Activated CD8-positive, alpha-beta T cell treated with anti-CD3 and anti-CD28 coated beads for 36 hours (primary cell): Measurements from ENCODE around the gene PPIH. TPM values are rescaled to one million over a fixed set of nuclear protein-coding genes. Genes with fewer than 3 reads are reported as not detected.

Experiments used
- ATAC-seq: fragments of 200-7000 bp; cut with Tn5 transposase; one replicate; pipeline ENCODE4 v1.10.0; 2021; ENCODE audit warnings: mild to moderate bottlenecking, moderate library complexity
- CTCF ChIA-PET: fragments of 350-600 bp; sonication (Branson Sonifier 250); formaldehyde crosslinking; loops from one replicate; lab custom pipeline; 2021; ENCODE audit warnings: antibody characterized with exemption; lab: Charles Lee
- POLR2A ChIA-PET: fragments of 350-600 bp; sonication (Branson Sonifier 250); formaldehyde crosslinking; loops from one replicate; lab custom pipeline; 2021; ENCODE audit warnings: antibody characterized with exemption; lab: Charles Lee
- DNase-seq: peaks from one replicate; pipeline ENCODE4 v3.0.0-alpha.2; 2020
- H3K27ac Mint-ChIP-seq: one replicate; pipeline ENCODE4 v1.8.0; 2021; ENCODE audit warnings: mild to moderate bottlenecking, mixed read lengths
- H3K27me3 Mint-ChIP-seq: one replicate; pipeline ENCODE4 v1.8.0; 2021; ENCODE audit warnings: mixed read lengths
- H3K36me3 Mint-ChIP-seq: one replicate; pipeline ENCODE4 v1.8.0; 2021; ENCODE audit warnings: low read depth, mixed read lengths
- H3K4me1 Mint-ChIP-seq: one replicate; pipeline ENCODE4 v1.8.0; 2021; ENCODE audit warnings: low read depth, mixed read lengths
- H3K4me3 Mint-ChIP-seq: one replicate; pipeline ENCODE4 v1.8.0; 2021; ENCODE audit warnings: mild to moderate bottlenecking, moderate library complexity, mixed read lengths
- H3K9me3 Mint-ChIP-seq: one replicate; pipeline ENCODE4 v1.8.0; 2021; ENCODE audit warnings: mixed read lengths
- intact Hi-C: fragments of 100-400 bp; cut with micrococcal nuclease; formaldehyde crosslinking; loops from one replicate; pipeline ENCODE4 v1.10.0; 2022
- total RNA-seq, 2 experiments: library from RNA; stranded (reverse); gene quantifications; one replicate each; pipeline ENCODE4 v1.2.3, GENCODE V29; 2021
- TF ChIP-seq, protein P1 (sequence below): fragments of 200-600 bp; IDR thresholded peaks from one replicate; pipeline ENCODE4 v1.8.0; 2022; ENCODE audit warnings: antibody characterized with exemption, mild to moderate bottlenecking

PPIH gene
- total RNA-seq, 2 experiments from 2014 or later, result 105 TPM

DNA sequence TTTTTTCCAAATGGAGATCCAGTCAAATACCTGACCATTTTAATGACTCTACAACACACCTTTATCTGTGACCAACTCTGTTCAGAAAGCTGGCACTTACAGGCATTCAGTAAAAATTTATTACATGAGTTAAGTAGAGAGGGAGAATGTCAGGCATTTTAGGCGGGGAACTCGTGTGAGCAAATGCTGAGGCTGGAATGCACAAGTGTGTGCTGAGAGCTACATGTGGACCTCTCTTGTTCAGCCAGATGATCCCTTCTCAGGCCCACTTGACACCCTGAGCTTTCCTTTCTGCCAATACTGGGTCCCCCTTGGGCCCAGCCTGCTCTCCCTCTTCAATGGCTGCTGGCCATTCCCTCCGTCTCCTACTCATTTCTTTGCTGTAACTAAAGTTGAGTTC is 11.7 kb downstream of the PPIH start:
- H3K36me3 Mint-ChIP-seq, result peaks cover 49% of the 10 kb centered on the region
- ATAC-seq (no peak), DNase-seq (no peak)
- ChIA-PET CTCF (interaction anchor here (1.4 kb wide), 1 partner anchor 326 kb away, joined by 3 read pairs; no protein-coding TSS in a partner anchor), POLR2A (interaction anchor here (1.4 to 8.9 kb wide), 3 partner anchors 9 to 21 kb away, joined by 3 to 61 read pairs (median 13); partner anchors contain the start of gene YBX1)
- H3K4me1 Mint-ChIP-seq, result no peaks in the 10 kb centered on the region
- intact Hi-C loops, result no loop called here
- TF ChIP-seq, protein P1, sequence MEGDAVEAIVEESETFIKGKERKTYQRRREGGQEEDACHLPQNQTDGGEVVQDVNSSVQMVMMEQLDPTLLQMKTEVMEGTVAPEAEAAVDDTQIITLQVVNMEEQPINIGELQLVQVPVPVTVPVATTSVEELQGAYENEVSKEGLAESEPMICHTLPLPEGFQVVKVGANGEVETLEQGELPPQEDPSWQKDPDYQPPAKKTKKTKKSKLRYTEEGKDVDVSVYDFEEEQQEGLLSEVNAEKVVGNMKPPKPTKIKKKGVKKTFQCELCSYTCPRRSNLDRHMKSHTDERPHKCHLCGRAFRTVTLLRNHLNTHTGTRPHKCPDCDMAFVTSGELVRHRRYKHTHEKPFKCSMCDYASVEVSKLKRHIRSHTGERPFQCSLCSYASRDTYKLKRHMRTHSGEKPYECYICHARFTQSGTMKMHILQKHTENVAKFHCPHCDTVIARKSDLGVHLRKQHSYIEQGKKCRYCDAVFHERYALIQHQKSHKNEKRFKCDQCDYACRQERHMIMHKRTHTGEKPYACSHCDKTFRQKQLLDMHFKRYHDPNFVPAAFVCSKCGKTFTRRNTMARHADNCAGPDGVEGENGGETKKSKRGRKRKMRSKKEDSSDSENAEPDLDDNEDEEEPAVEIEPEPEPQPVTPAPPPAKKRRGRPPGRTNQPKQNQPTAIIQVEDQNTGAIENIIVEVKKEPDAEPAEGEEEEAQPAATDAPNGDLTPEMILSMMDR, result no peak
- no peak overlapping the region for H3K27ac Mint-ChIP-seq
- no peaks in the 10 kb centered on the region for H3K9me3 Mint-ChIP-seq
- no peaks in the 10 kb centered on the region for H3K27me3 Mint-ChIP-seq
- H3K4me3 Mint-ChIP-seq, result no peak overlapping the region

DNA sequence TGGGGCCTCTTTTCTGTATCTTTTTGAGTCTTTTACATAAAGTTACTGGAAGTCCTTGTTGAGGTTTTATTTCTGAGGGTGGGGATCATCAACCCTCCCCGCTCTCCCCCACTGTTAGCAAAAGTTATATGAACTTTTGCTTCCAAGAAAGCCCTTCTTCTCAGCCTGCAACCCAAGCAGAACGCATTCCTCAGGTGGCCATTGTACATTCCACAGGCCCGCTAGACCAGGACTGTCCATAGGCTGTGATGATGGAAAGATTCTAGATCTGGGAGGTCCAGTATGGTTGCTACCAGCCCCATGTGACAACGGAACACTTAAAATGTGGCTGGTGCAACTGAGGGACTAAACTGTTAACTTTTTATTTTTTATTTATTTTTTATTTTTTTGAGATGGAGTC is 12.2 kb downstream of the PPIH start:
- no peak for ATAC-seq
- no peak for DNase-seq
- no peaks in the 10 kb centered on the region for H3K27me3 Mint-ChIP-seq
- POLR2A ChIA-PET, result interaction anchor here (0.6 to 8.9 kb wide), 4 partner anchors 9 to 523 kb away, joined by 3 to 61 read pairs (median 8); partner anchors contain the start of gene YBX1
- H3K4me1 Mint-ChIP-seq, result no peaks in the 10 kb centered on the region
- H3K36me3 Mint-ChIP-seq, result peaks cover 52% of the 10 kb centered on the region
- H3K9me3 Mint-ChIP-seq, result no peaks in the 10 kb centered on the region
- no peak overlapping the region for H3K4me3 Mint-ChIP-seq
- intact Hi-C loops, result no loop called here
- TF ChIP-seq, protein P1, result no peak
- H3K27ac Mint-ChIP-seq, result no peak overlapping the region
- CTCF ChIA-PET, result interaction anchor here (1.4 kb wide), 1 partner anchor 326 kb away, joined by 3 read pairs; no protein-coding TSS in a partner anchor

DNA sequence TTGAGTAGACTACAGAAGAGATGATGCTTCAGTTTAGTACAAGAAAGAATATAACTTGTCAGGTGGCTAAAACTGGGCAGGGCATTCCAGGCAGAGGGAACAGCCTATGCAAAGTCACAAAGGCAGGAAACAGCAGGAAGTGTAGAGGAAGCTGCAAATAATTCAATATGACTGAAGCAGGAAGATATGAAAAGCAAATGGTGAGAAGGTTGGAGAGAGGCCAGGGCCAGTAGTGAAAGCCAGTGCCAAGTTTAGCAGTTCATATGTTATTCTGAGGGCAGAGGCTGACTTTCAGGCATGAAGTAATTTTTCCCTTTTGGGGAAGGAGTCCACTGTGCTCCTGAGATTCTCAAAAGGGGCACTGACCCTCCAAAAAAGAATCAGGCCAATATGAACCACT is 16.0 kb downstream of the PPIH start:
- POLR2A ChIA-PET, result interaction anchor here (1.1 to 10.5 kb wide), 3 partner anchors 10 to 16 kb away, joined by 4 to 151 read pairs (median 61); partner anchors contain the start of gene YBX1
- Mint-ChIP-seq H3K27me3 (no peaks in the 10 kb centered on the region), H3K27ac (peak overlapping the region; percentile 2), H3K9me3 (no peaks in the 10 kb centered on the region), H3K36me3 (peaks cover 34% of the 10 kb centered on the region), H3K4me1 (no peaks in the 10 kb centered on the region), H3K4me3 (no peak overlapping the region)
- intact Hi-C loops, result no loop called here
- DNase-seq, result no peak
- CTCF ChIA-PET, result no interaction called here
- ATAC-seq, result no peak
- TF ChIP-seq, protein P1, result no peak

DNA sequence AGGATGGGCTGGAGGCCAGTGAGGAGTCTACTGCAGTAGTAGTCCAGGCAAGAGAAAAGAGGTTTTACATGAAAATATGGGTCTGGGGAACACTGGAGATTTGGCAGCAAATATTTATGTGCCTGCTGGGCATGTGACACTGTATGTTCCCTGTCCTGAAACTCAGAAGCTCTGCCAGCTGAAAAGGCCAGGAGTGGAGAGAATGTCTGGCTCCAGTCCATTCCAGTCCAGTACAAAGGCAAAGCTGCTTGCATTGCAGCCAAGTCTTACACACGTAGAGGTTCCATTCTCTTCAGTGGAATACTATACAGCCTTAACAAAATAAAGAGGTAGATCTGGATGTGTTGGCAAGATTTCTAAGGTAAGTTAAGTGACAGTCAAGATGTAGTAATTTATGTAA is 16.5 kb downstream of the PPIH start:
- ChIA-PET CTCF (no interaction called here), POLR2A (interaction anchor here (1.1 to 10.5 kb wide), 3 partner anchors 9 to 17 kb away, joined by 4 to 151 read pairs (median 61); partner anchors contain the start of gene YBX1)
- Mint-ChIP-seq H3K27me3 (no peaks in the 10 kb centered on the region), H3K9me3 (no peaks in the 10 kb centered on the region), H3K4me1 (peaks cover 4% of the 10 kb centered on the region), H3K27ac (no peak overlapping the region), H3K4me3 (no peak overlapping the region), H3K36me3 (peaks cover 32% of the 10 kb centered on the region)
- intact Hi-C loops, result no loop called here
- ATAC-seq, result no peak
- TF ChIP-seq, protein P1, result no peak
- no peak for DNase-seq

DNA sequence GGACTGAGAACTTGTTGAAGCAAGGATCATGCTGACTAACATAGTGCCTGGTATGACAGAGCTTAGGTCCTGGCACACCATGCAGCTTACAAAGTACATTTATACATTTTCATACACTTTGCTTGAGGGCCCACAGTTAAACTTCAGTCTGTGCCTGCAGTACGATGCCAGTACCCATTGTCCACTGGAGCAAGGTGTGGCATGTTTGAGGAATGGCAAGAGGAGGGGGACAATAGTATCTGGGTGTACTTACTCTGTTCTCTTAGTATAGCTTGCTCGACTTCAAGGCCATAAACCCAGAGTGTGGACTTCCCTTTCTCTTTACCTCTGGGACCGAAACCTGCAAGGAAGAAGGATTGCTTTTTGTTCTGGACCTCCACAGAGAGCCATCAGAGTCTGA is 17.2 kb downstream of the PPIH start:
- TF ChIP-seq, protein P1, result no peak
- Mint-ChIP-seq H3K27ac (no peak overlapping the region), H3K4me3 (no peak overlapping the region), H3K36me3 (peaks cover 27% of the 10 kb centered on the region), H3K27me3 (no peaks in the 10 kb centered on the region), H3K4me1 (peaks cover 11% of the 10 kb centered on the region), H3K9me3 (no peaks in the 10 kb centered on the region)
- ATAC-seq (no peak), DNase-seq (no peak)
- ChIA-PET CTCF (no interaction called here), POLR2A (interaction anchor here (8.9 to 10.5 kb wide), 2 partner anchors 8 to 12 kb away, joined by 61 to 151 read pairs; partner anchors contain the start of gene YBX1)
- intact Hi-C loops, result no loop called here
